HT-29 (cell line): ENCODE results near the gene SIK1. TPM values are rescaled to one million over a fixed set of nuclear protein-coding genes. Genes with fewer than 3 reads are reported as not detected.

ENCODE experiments used
- DNase-seq: peaks from one replicate; pipeline ENCODE4 v3.0.0-alpha.2; 2015; ENCODE audit warnings: low spot score
- total RNA-seq: library from RNA; depleted of rRNA; stranded (reverse); fragments of >200 nt; shearing (Covaris generic); gene quantifications from 2 replicates; pipeline ENCODE4 v1.2.3, GENCODE V29; 2014; rRNA removed

SIK1 gene
- total RNA-seq, 1 experiment from 2014 or later, result 29.7 TPM

- DNase-seq, result no peak
These were observed 57.8 kb downstream of the SIK1 start for GRCh38 chr21:43369124-43369523.

- no peak for DNase-seq
These were observed 58.2 kb downstream of the SIK1 start for GRCh38 chr21:43368685-43369084.

GRCh38 chr21:43367859-43368258 lies 59.1 kb downstream of the SIK1 start:
- no peak for DNase-seq

GRCh38 chr21:43367296-43367695 lies 59.6 kb downstream of the SIK1 start:
- no peak for DNase-seq

- no peak for DNase-seq
These were observed 60.3 kb downstream of the SIK1 start for GRCh38 chr21:43366656-43367055.

GRCh38 chr21:43365611-43366426 lies 61.1 kb downstream of the SIK1 start:
- no peak for DNase-seq

GRCh38 chr21:43364851-43365424 lies 62.0 kb downstream of the SIK1 start:
- DNase-seq, result no peak

Other genes starting within 250 kb of the SIK1 start
- 0.13 and 0.56 TPM in 2 replicates for gene HSF2BP, start 232.4 kb upstream of the SIK1 start, total RNA-seq
- gene RRP1B, start 232.4 kb upstream of the SIK1 start, total RNA-seq, result 19.4 and 20.0 TPM in 2 replicates